Uterus (tissue), 4 donors: Measurements from ENCODE around the gene PTPRR. TPM values are rescaled to one million over a fixed set of nuclear protein-coding genes. Genes with fewer than 3 reads are reported as not detected.

Experiments used
- DNase-seq, 2 donors: peaks; one replicate each; pipeline ENCODE4 v3.0.0-alpha.2; 2019 to 2020
- H3K27ac ChIP-seq, 2 donors: fragments of 200-600 bp; sonication (generic); 1 replicate in 1 of 2; 2 replicates in 1 of 2; pipeline ENCODE4 v1.5.1; 2016 to 2018
- H3K27me3 ChIP-seq, 2 donors: fragments of 200-600 bp; sonication (generic); one replicate each; pipeline ENCODE4 v1.5.1; 2018 to 2019; ENCODE audit warnings: control low read depth in 1 of 2
- H3K36me3 ChIP-seq, 2 donors: fragments of 200-600 bp; sonication (generic); one replicate each; pipeline ENCODE4 v1.5.1; 2019; ENCODE audit warnings: control low read depth in 1 of 2
- H3K4me1 ChIP-seq, 2 donors: fragments of 200-600 bp; sonication (generic); one replicate each; pipeline ENCODE4 v1.5.1; 2018 to 2019; ENCODE audit warnings: control low read depth in 1 of 2
- H3K4me3 ChIP-seq, 2 donors: fragments of 200-600 bp; sonication (generic); 1 replicate in 1 of 2; 2 replicates in 1 of 2; pipeline ENCODE4 v1.5.1; 2018 to 2019; ENCODE audit warnings: mild to moderate bottlenecking in 1 of 2
- H3K9me3 ChIP-seq, 2 donors: fragments of 200-600 bp; sonication (generic); one replicate each; pipeline ENCODE4 v1.5.1; 2019; ENCODE audit warnings: control low read depth in 1 of 2
- POLR2A ChIP-seq, 2 donors: fragments of 450-650 bp; IDR thresholded peaks; one replicate each; pipeline ENCODE4 v1.6.1; 2016; ENCODE audit warnings: antibody characterized with exemption in 2 of 2, mild to moderate bottlenecking in 1 of 2, moderate library complexity in 1 of 2
- intact Hi-C: fragments of 100-400 bp; cut with DNase I; formaldehyde crosslinking; loops from one replicate; pipeline ENCODE4 v1.15.1; 2023; ENCODE audit warnings: low total_unique reads
- total RNA-seq, 4 donors: library from RNA; depleted of rRNA in 3 of 4; stranded (reverse); fragments of >200 nt in 3 of 4; gene quantifications; one replicate each; pipeline versions ENCODE4 v1.1.0 to v1.2.4, GENCODE V29; 2014 to 2023
- TF ChIP-seq, protein P1 (sequence below), 4 experiments: fragments of 200-600 bp in 2 of 4; fragments of 450-650 bp in 2 of 4; sonication (generic) in 2 of 4; IDR thresholded peaks; one replicate each; pipeline ENCODE4 v1.5.1; 2016 to 2019; ENCODE audit warnings: antibody characterized with exemption in 4 of 4, mild to moderate bottlenecking in 2 of 4, moderate library complexity in 1 of 4
- donor health status: DM: yes; HTN: yes; CAD: no.

PTPRR gene
- total RNA-seq, 4 donors from 2014 or later: 0.62 to 43.3 (median 7.6) TPM

DNA sequence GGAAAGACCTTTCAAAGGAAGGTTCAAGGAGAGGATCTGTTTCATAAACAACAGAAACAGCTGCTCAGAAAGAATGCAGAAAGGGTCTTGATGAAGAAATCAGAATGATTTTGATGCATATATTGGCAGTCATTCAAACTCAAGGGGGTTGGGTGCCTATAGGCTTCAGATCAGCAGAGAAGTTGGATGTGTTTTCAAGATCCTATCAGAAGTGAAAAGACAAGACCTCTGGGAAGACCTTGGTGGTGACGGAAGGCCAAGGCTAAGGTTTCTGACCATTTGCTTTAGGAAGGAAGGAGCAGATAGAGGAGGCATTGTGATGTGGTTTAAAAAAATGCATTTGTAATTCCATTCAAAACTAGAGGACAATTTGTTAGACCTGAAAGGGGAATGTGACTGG lies 268.1 kb downstream of the PTPRR start:
- no peak overlapping the region for H3K27ac ChIP-seq
- no peaks in the 10 kb centered on the region for H3K4me1 ChIP-seq
- no peaks in the 10 kb centered on the region for H3K9me3 ChIP-seq
- no peak for DNase-seq
- TF ChIP-seq POLR2A (IDR thresholded peaks at IDR 0.05): no peak
- TF ChIP-seq, protein P1, sequence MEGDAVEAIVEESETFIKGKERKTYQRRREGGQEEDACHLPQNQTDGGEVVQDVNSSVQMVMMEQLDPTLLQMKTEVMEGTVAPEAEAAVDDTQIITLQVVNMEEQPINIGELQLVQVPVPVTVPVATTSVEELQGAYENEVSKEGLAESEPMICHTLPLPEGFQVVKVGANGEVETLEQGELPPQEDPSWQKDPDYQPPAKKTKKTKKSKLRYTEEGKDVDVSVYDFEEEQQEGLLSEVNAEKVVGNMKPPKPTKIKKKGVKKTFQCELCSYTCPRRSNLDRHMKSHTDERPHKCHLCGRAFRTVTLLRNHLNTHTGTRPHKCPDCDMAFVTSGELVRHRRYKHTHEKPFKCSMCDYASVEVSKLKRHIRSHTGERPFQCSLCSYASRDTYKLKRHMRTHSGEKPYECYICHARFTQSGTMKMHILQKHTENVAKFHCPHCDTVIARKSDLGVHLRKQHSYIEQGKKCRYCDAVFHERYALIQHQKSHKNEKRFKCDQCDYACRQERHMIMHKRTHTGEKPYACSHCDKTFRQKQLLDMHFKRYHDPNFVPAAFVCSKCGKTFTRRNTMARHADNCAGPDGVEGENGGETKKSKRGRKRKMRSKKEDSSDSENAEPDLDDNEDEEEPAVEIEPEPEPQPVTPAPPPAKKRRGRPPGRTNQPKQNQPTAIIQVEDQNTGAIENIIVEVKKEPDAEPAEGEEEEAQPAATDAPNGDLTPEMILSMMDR (IDR thresholded peaks at IDR 0.05): no peak
- intact Hi-C loops: no loop called here
- no peaks in the 10 kb centered on the region for H3K36me3 ChIP-seq
- no peak overlapping the region for H3K4me3 ChIP-seq
- H3K27me3 ChIP-seq: no peaks in the 10 kb centered on the region

DNA sequence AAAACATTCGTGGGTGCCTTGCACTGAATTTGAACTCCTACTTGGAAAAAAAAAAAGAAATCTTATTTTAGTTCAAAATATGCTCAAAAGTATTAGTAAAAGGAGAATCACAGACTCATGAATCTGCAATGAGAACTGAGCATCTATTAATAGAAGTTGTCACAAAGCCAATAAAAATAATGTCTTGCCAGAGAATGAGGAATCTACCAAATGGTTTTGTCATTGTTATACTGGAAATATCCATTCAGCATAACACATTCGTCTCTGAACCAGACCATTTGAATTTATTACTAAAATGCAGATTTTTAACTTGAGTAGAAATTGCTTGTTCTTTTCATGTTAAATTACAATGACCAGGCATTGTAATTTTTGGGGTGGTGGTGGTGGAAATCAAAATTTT lies 271.7 kb downstream of the PTPRR start:
- Histone ChIP-seq H3K9me3 (no peaks in the 10 kb centered on the region), H3K4me1 (no peaks in the 10 kb centered on the region), H3K27me3 (no peaks in the 10 kb centered on the region), H3K36me3 (no peaks in the 10 kb centered on the region), H3K4me3 (no peak overlapping the region), H3K27ac (no peak overlapping the region)
- intact Hi-C loops: no loop called here
- DNase-seq: no peak
- no peak for TF ChIP-seq POLR2A (IDR thresholded peaks at IDR 0.05)
- TF ChIP-seq, protein P1 (IDR thresholded peaks at IDR 0.05): no peak

DNA sequence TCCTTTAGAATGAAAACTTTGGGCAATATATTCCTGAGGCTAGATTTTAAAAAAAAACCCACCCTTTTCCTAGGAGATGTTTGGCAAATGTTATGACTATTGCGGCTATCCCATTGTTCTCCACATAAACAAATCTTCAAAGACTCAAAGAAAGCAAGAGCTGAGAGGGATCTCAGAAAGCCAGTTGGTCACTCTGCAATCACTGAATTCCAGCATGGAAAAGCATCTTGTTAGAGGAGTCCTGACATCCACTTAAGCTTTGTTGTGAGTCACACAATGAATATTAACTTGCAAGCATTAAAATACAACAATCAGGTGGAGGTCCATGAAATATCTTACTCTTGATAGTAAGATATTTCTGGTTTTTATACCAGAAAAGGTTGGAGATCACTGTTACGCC lies 272.3 kb downstream of the PTPRR start:
- intact Hi-C loops: no loop called here

DNA sequence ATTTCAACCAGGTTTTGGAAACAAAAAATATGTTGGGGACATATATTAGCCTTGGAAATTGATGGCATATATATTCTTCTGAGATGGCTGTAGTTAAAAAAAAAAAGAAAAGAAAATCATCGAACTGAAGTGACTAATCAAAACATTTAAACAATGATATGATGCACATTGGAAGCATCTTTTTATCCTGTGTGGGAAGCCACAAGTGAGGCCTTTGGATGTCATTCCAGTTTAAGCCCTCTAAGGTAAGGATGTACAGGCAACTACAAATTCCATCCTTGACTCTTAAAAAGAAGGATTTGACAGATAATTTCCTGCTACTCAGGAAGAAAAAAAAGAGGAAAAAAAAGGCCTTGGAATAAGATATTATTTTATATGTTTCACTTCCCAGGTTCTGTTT lies 273.7 kb downstream of the PTPRR start:
- Histone ChIP-seq H3K4me3 (no peak overlapping the region), H3K27ac (peak overlapping the region in 1 of 2 donors; percentile 18), H3K36me3 (no peaks in the 10 kb centered on the region), H3K27me3 (no peaks in the 10 kb centered on the region), H3K4me1 (no peaks in the 10 kb centered on the region), H3K9me3 (no peaks in the 10 kb centered on the region)
- DNase-seq: no peak
- intact Hi-C loops: no loop called here
- TF ChIP-seq, protein P1 (IDR thresholded peaks at IDR 0.05): no peak
- no peak for TF ChIP-seq POLR2A (IDR thresholded peaks at IDR 0.05)

More for the DNA sequence above, 272.3 kb downstream of the PTPRR start:
- Histone ChIP-seq H3K4me3 (no peak overlapping the region), H3K27ac (no peak overlapping the region), H3K4me1 (no peaks in the 10 kb centered on the region), H3K27me3 (no peaks in the 10 kb centered on the region), H3K9me3 (no peaks in the 10 kb centered on the region), H3K36me3 (no peaks in the 10 kb centered on the region)
- TF ChIP-seq, protein P1 (IDR thresholded peaks at IDR 0.05): no peak
- no peak for TF ChIP-seq POLR2A (IDR thresholded peaks at IDR 0.05)
- no peak for DNase-seq

DNA sequence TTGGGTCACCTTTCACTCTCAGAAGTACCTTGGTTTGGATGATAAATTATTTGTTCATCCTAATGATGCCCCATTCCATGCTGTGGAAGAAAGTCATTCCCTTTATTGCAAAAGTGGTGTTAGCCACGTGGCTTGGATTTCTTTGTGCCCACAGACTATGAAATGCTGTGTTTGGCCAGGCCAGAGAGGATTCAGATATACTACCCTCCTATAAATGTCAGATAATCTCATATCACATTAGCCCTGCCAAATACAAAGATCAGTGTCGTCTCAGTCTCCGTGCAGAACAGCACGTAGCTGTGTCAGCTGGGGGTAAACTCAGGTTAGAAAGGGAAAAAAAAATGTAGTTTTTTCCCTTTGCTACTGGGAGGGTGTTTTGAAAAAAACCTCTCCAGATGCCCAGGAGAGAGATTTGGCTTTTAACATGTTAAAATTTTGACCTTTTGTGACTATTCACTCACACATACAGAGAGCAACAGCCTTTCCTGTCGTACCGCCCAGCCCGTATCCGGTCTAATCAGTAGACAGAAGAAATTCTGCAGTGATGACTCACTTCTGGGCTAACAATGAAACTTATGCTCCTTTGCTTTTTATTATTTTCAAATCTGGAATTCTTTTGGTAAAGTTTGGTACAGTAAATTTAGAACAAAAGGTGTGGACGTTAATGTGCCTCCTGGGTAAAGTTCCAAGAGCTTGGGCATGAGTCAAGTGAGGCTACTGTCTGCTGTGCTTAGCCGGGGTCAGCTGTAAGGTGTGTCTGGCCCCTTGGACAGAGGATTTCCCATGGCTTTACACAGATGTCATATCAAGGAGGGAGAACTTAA lies 274.8 kb downstream of the PTPRR start:
- no peaks in the 10 kb centered on the region for H3K36me3 ChIP-seq
- no peak for TF ChIP-seq POLR2A (IDR thresholded peaks at IDR 0.05)
- TF ChIP-seq, protein P1 (IDR thresholded peaks at IDR 0.05): no peak
- peak in 1 of 2 donors; percentile 60 for DNase-seq
- H3K4me1 ChIP-seq: no peaks in the 10 kb centered on the region
- H3K4me3 ChIP-seq: no peak overlapping the region
- peak overlapping the region in 1 of 2 donors; percentile 55 for H3K27ac ChIP-seq
- no peaks in the 10 kb centered on the region for H3K9me3 ChIP-seq
- intact Hi-C loops: no loop called here
- H3K27me3 ChIP-seq: no peaks in the 10 kb centered on the region
